OCI-LY1 (cell line): ENCODE results near the gene PSD4.

Experiments used
- H2AFZ ChIP-seq: fragments of 200-600 bp; sonication (generic), shearing (Covaris generic); 2 replicates; pipeline ENCODE4 v1.6.0; 2014; ENCODE audit warnings: antibody characterized with exemption, mild to moderate bottlenecking, low read length
- H3F3A ChIP-seq: fragments of 200-600 bp; sonication (generic), shearing (Covaris generic); 2 replicates; pipeline ENCODE4 v1.6.0; 2014; ENCODE audit warnings: mild to moderate bottlenecking, antibody characterized with exemption, low read length, moderate library complexity; ENCODE audit not compliant: insufficient read depth
- H3K27ac ChIP-seq: fragments of 200-600 bp; sonication (generic); 2 replicates; pipeline ENCODE4 v1.5.1; 2014; ENCODE audit warnings: low read length, mixed run types, mild to moderate bottlenecking, low read depth; ENCODE audit not compliant: poor library complexity, severe bottlenecking
- H3K27me3 ChIP-seq: fragments of 200-600 bp; sonication (generic); 2 replicates; pipeline ENCODE4 v1.6.0; 2014; ENCODE audit warnings: antibody characterized with exemption, mild to moderate bottlenecking, low read length, moderate library complexity; ENCODE audit not compliant: insufficient read depth
- H3K36me3 ChIP-seq: fragments of 200-600 bp; sonication (generic); 2 replicates; pipeline ENCODE4 v1.6.1; 2014; ENCODE audit warnings: mild to moderate bottlenecking, antibody characterized with exemption, low read length, moderate library complexity, mixed read lengths; ENCODE audit not compliant: insufficient read depth
- H3K4me1 ChIP-seq: fragments of 200-600 bp; sonication (generic); 2 replicates; pipeline ENCODE4 v1.5.1; 2014; ENCODE audit warnings: mild to moderate bottlenecking, low read length, moderate library complexity; ENCODE audit not compliant: insufficient read depth, severe bottlenecking
- H3K4me2 ChIP-seq: fragments of 200-600 bp; sonication (generic), shearing (Covaris generic); 2 replicates; pipeline ENCODE4 v1.6.1; 2014; ENCODE audit warnings: low read length
- H3K4me3 ChIP-seq: fragments of 200-600 bp; sonication (generic); 2 replicates; pipeline ENCODE4 v1.5.1; 2014; ENCODE audit warnings: low read length, low read depth, mild to moderate bottlenecking, mixed read lengths; ENCODE audit not compliant: poor library complexity, severe bottlenecking
- H3K79me2 ChIP-seq: fragments of 200-600 bp; shearing (Covaris generic); 2 replicates; pipeline ENCODE4 v1.6.1; 2016; ENCODE audit warnings: mixed run types, low read length, mixed read lengths; ENCODE audit not compliant: insufficient read depth
- H3K9ac ChIP-seq: fragments of 200-600 bp; sonication (generic), shearing (Covaris generic); 2 replicates; pipeline ENCODE4 v1.6.1; 2014; ENCODE audit warnings: mild to moderate bottlenecking, low read length, mixed read lengths
- H3K9me2 ChIP-seq: fragments of 200-600 bp; sonication (generic), shearing (Covaris generic); 2 replicates; pipeline ENCODE4 v1.6.1; 2014; ENCODE audit warnings: low read depth, mild to moderate bottlenecking, low read length, mixed read lengths
- H3K9me3 ChIP-seq: fragments of 200-600 bp; shearing (Covaris generic); 2 replicates; pipeline ENCODE4 v1.6.1; 2014; ENCODE audit warnings: low read length, mixed read lengths
- H4K20me1 ChIP-seq: fragments of 200-600 bp; sonication (generic), shearing (Covaris generic); 2 replicates; pipeline ENCODE4 v1.6.0; 2016; ENCODE audit warnings: mild to moderate bottlenecking, low read length; ENCODE audit not compliant: insufficient read depth
- EZH2 ChIP-seq: fragments of 200-600 bp; sonication (generic), shearing (Covaris generic); IDR thresholded peaks from 2 replicates; pipeline ENCODE4 v1.8.0; 2017; ENCODE audit warnings: borderline replicate concordance, mixed run types, mild to moderate bottlenecking, antibody characterized with exemption, low read length, moderate library complexity, mixed read lengths
- TF ChIP-seq, protein P1 (sequence below): fragments of 200-600 bp; sonication (generic), shearing (Covaris generic); IDR thresholded peaks from 2 replicates; pipeline ENCODE4 v1.5.1; 2017; ENCODE audit warnings: mild to moderate bottlenecking, antibody characterized with exemption, low read length, moderate library complexity, mixed read lengths

PSD4 gene

GRCh38 chr2:113251118-113251517 lies 77.3 kb downstream of the PSD4 start:
- H3K9ac ChIP-seq = no peak overlapping the region
- H3K79me2 ChIP-seq = no peaks in the 10 kb centered on the region
- H4K20me1 ChIP-seq = no peaks in the 10 kb centered on the region
- TF ChIP-seq, protein P1, sequence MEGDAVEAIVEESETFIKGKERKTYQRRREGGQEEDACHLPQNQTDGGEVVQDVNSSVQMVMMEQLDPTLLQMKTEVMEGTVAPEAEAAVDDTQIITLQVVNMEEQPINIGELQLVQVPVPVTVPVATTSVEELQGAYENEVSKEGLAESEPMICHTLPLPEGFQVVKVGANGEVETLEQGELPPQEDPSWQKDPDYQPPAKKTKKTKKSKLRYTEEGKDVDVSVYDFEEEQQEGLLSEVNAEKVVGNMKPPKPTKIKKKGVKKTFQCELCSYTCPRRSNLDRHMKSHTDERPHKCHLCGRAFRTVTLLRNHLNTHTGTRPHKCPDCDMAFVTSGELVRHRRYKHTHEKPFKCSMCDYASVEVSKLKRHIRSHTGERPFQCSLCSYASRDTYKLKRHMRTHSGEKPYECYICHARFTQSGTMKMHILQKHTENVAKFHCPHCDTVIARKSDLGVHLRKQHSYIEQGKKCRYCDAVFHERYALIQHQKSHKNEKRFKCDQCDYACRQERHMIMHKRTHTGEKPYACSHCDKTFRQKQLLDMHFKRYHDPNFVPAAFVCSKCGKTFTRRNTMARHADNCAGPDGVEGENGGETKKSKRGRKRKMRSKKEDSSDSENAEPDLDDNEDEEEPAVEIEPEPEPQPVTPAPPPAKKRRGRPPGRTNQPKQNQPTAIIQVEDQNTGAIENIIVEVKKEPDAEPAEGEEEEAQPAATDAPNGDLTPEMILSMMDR = no peak
- no peak for TF ChIP-seq EZH2
- no peaks in the 10 kb centered on the region for H3K27me3 ChIP-seq
- no peaks in the 10 kb centered on the region for H3K36me3 ChIP-seq
- no peaks in the 10 kb centered on the region for H3K9me3 ChIP-seq
- no peak overlapping the region for H3K27ac ChIP-seq
- H3K9me2 ChIP-seq = no peaks in the 10 kb centered on the region
- no peak overlapping the region for H3K4me2 ChIP-seq
- H3K4me3 ChIP-seq = no peak overlapping the region
- no peak overlapping the region for H2AFZ ChIP-seq
- H3F3A ChIP-seq = no peaks in the 10 kb centered on the region
- H3K4me1 ChIP-seq = no peaks in the 10 kb centered on the region

DNA sequence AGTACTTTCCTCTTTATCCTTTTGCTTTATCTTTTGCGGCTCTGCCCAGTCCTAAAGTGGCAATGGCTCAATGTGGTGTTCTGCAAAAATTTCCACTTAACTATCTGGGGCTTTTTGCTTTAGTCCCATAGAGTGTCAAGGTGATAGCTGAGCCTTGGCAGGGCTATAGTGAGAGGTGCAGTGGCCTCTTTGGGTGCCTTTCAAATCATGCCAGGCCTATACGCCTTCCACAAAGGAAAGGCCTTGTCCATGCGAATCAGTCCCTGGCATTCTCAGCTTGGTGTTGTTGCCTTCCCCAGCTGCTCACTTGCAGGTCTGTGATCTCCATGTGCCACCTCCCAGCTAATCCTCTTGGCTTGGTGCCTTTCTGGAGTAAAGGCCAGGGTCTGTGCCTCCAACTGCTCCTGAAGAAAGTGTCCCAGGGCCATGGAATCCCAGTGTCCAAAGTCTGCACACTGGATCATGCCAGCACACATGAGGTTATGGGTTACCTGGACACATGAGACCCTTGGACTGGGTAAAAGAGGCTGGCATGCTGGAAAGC lies 78.3 kb downstream of the PSD4 start:
- Histone ChIP-seq H3K79me2 (no peaks in the 10 kb centered on the region), H3F3A (no peaks in the 10 kb centered on the region), H3K27ac (no peak overlapping the region), H3K36me3 (no peaks in the 10 kb centered on the region), H4K20me1 (no peaks in the 10 kb centered on the region), H3K4me3 (no peak overlapping the region), H3K4me2 (no peak overlapping the region), H3K27me3 (no peaks in the 10 kb centered on the region), H2AFZ (no peak overlapping the region), H3K9ac (no peak overlapping the region), H3K4me1 (no peaks in the 10 kb centered on the region), H3K9me2 (no peaks in the 10 kb centered on the region), H3K9me3 (no peaks in the 10 kb centered on the region)
- TF ChIP-seq, protein P1 = no peak
- TF ChIP-seq EZH2 = no peak

DNA sequence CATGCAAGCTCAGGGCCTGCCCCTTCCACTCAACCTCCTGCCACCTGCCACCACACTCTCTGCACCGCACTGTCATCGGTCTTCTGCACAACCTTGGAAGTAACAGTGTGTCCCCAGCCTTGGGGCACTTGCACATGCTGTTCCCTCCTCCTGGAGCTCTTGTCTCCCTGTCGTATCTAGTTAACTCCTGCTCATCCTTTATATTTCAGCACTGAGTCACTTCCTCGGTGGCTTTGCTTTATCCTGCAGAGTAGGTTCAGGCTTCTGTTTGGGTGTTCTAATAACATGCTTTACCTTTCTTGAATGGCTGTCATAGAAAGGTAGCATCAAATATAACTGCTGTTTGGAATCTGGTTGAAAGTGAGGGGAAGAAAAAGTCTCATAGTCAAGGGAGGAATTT lies 79.7 kb downstream of the PSD4 start:
- no peak for TF ChIP-seq EZH2
- TF ChIP-seq, protein P1 = no peak
- H3K27me3 ChIP-seq = no peaks in the 10 kb centered on the region
- H2AFZ ChIP-seq = no peak overlapping the region
- H3K4me2 ChIP-seq = no peak overlapping the region
- H3K9me2 ChIP-seq = no peaks in the 10 kb centered on the region
- H3K36me3 ChIP-seq = no peaks in the 10 kb centered on the region
- no peaks in the 10 kb centered on the region for H4K20me1 ChIP-seq
- H3K27ac ChIP-seq = no peak overlapping the region
- no peak overlapping the region for H3K9ac ChIP-seq
- H3K4me3 ChIP-seq = no peak overlapping the region
- no peaks in the 10 kb centered on the region for H3K79me2 ChIP-seq
- H3F3A ChIP-seq = no peaks in the 10 kb centered on the region
- H3K4me1 ChIP-seq = no peaks in the 10 kb centered on the region
- H3K9me3 ChIP-seq = no peaks in the 10 kb centered on the region
